GM19238 (cell line): ENCODE measurements around the gene POC1B.

Source experiments
- DNase-seq: peaks from one replicate; pipeline ENCODE4 v3.0.0; 2011; ENCODE audit warnings: low spot score; ENCODE audit not compliant: insufficient read length

POC1B gene

DNA sequence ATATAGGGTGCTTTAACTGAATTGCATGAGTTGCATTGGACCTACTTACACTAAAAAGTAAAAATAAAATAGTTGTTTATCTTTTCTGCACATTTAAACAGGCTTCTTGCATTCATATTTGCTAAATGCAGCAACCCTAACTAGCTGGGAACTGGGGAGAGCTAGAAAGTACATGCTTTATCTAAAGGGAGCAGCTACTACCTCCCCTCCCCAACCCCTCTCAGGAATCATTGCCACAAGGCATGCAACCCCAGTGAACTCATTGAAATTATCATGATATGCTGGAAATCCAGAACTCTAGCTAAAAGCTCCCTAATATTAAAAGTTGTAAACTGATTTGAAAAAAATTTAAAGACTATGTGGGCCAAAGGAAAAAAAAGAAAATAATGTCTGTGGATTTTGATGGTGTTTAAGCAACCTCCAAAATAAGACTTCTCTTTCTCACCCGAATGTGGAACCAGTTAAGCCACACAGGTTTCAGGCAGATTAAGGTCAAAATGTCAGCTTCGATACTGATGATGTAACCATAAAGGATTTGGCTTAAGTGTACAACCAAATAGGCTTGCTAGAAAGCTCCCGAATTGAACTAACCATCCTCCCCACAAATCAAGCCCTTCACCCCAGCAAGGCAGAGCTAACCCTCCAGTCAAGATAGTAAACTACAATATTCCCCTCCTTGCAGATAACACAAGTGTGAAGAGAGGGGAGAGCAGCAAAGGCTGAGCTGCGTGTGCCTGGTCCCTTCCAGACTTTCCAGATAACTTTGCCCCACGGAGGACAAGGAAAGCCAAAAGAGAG lies 13.8 kb upstream of the POC1B start:
- no peak for DNase-seq

DNA sequence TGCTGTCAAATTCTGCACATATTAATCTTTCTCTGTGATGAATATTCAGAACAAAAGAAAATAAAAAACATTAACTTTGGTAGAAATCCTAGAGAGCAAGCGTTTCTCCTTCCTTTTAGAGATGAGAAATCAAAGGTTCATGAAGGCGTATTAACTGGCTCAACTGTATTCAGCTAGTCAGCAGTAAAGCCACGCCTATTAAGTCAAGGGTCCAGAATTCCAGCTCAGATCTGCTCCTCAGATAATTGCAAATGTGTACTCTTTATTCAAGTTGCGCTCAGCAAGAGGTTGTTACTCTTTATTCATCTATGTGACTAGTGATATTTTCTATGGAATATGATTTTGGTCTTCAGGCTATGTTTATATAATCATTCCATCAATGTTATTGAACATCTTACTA lies 13.1 kb upstream of the POC1B start:
- DNase-seq = no peak

DNA sequence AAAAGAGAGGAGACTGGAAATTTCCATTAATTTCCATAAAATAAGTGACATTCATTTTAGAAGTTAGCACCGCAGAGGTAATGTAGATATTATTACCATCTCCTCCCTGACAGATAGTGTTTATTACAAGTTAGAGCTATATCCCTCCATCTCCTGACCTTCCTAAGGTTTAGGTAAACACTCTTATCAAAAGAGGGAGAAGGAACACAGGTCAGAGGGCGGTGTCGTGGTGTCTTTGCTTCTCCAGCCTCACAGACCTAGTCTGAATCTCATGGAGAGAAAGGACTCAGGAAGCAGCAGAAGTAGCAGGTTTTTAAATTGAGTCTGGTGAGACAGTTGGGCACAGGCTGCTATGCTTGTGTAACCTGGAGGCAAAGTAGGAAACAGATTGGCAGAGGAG lies 11.5 kb upstream of the POC1B start:
- no peak for DNase-seq

- DNase-seq = peak; percentile 18
Measured at GRCh38 chr12:89529738-89530137, 3.9 kb upstream of the POC1B start.

GRCh38 chr12:89528434-89528833 lies 2.6 kb upstream of the POC1B start:
- no peak for DNase-seq

DNA sequence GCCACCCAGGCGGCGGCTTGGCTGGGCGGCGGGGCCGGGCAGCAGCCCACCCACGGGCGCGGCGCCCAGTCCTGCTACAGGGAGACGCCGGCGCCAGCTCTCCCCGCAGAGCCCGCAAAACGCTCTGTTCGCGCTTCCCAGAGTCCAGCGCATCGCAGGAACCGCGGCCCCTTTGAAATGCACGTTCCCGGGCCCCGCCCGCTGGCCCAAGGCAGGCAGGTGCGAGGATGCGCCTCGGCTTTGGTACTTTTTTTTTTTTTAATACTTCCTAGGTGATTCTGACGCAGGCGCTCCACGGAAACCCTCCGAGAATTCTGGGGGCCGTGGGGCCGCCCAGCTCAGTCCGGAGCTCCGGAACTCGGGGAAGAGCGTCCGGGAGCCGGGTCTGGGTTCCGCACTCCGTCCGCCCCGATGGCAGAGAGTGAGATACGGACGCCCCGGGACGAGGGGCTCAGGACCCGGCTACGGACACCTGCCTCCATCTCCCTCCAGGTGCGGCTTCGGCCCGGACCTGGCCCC lies 483 bp downstream of the POC1B start:
- peak; percentile 19 for DNase-seq

GRCh38 chr12:89524541-89525304 lies 1.1 kb downstream of the POC1B start, which contains the start of gene GALNT4:
Gene GALNT4 (minus strand): TSS chr12:89524796. CDS start chr12:89524549, 247 bp downstream.
- DNase-seq = peak; percentile 85

- DNase-seq = no peak
Measured at GRCh38 chr12:89523843-89524540, 1.9 kb downstream of the POC1B start.

- no peak for DNase-seq
Measured at GRCh38 chr12:89523393-89523792, 2.5 kb downstream of the POC1B start.

DNA sequence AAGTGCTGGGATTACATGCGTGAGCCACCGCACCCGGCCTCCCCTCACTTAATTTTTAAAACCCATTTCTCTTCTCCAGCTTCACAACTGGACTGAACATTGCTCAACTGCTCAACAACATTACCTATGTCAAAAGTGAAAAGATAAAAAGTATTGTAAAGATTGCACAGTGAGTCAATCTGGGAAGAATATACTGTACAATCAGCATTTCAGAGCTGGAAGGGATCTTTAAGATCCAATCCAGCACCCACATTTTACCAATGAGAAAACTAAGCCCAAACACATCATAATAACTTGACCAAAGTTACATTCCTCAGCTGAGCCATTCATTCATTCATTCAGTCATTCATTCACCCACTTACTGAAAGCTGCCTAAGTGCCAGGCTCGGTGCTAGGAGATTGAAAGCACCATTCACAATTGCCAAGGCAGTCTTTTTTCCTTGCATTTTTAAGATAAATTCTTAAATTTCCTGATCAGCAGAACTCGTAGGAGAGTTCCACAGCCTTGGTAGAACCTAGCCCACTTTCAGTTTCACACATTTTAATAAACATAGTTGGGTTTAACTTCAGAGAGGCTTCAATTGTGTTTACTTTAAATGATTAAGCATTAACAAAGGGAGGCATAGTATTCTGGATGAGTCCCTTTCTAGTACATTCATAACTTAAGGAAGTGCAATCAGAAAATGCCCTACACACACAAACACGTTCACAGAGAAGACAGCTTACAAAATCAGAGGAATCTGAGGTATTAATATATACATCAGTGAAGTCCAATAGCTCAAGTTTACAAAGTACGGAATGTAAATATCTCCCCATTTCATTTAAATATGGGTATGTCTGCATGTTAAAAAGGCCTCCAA lies 4.3 kb downstream of the POC1B start:
- DNase-seq = no peak

- DNase-seq = no peak
Measured at GRCh38 chr12:89517720-89518119, 8.1 kb downstream of the POC1B start.

GRCh38 chr12:89516633-89517032 lies 9.2 kb downstream of the POC1B start:
- DNase-seq = no peak

DNA sequence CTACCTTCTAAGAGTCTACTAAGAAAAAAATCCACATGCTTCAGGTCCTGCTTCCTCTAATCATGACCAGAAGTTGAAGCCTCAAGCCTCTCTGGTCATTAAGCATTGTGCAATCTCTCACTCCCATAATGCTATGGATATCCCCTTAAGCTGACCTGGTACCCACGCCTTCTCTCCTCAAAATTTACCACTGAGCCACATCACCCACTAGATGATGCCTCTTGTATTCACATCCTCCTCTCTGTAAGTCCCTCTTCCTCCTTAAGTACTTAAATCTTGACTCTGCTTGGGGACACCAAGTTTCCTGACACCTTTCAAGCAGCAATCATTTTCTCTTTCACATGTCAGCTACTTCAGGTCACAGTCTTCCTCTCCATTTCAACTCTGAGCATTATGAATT lies 11.1 kb downstream of the POC1B start:
- DNase-seq = no peak

DNA sequence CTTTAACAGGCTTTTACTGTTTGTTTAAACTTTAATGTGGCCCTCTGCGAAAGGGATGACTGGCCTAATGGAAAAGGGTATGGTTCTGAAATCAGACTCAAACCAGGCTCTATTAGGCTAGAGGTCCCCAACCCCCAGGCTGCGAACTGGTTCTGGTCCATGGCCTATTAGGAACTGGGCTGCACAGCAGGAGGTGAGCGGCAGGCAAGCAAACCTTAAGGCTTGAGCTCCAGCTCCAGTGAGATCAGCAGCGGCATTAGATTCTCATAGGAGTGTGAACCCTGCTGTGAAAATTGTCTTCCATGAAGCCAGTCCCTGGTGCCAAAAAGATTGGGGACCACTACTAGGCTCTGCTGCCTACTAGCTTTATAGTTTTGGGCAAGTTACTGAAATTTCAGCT lies 12.3 kb downstream of the POC1B start:
- no peak for DNase-seq

DNA sequence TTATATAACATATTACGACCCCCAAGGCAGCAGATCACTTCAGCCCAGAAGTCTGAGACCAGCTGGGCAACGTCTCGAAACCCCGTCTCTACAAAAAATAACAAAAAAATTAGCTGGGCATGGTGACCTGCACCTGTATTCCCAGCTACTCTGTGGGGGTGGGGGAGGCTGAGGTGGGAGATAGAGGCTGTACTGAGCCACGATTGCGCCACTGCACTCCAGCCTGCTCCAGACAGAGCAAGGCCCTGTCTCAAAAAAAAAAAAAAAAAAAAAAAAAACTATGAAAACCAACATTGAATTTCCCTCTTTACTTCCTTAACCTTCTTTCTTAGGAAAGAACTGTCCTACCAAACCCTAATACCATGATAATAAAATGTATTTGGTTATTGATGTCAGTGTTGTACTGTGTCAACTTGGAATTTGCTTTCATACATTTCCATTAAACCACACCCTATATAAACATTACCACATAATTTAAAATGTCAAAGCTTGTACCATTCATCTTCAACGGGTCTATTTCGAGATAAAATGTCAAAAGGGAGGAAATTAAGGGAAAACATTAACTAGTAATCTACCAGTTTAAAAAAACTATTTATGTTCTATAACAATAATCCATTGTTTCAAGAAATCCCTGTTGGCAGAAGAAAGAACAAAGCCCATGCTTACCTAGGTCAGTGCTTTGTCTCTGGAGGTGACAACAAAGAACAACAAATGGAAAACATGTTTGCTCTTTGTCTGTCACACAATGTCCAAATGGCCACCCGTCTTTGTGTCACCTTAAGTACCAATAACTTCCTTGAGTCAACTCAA lies 18.6 kb downstream of the POC1B start:
- DNase-seq = no peak

- no peak for DNase-seq
Measured at GRCh38 chr12:89506050-89506449, 19.8 kb downstream of the POC1B start.

- DNase-seq = no peak
Measured at GRCh38 chr12:89504560-89505346, 21.1 kb downstream of the POC1B start.

DNA sequence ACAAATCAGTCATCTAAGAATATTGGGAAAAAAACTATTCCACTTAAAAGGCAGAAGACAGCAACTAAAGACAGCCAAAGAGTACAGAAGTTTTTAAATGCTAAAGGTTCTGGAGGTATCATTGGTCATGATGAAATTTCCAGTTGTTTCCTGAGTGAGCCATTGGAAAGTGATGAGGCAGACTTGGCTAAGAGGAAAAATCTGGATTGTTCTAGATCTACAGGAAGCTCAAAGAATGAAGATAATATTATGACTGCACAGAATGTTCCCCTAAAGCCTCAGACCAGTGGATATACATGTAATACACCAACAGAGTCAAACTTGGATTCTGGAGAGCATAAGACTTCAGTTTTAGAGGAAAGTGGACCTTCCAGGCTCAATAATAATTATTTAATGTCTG lies 24.1 kb downstream of the POC1B start:
- no peak for DNase-seq

DNA sequence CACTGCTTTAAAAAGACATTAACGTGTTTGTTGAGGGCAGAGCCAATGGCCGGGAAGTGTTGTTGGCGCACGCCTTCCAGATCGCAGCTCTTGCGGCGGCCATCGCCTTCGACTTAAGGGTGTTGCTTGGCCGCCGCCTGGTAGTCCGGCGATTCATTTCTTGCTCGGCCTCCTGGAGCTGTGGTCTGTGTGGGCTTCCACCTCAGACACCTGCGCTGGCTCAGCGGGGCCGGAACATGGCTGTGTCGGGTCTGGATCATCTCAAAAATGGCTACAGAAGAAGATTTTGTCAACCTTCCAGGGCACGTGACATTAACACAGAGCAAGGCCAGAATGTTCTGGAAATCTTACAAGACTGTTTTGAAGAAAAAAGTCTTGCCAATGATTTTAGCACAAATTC lies 26.0 kb downstream of the POC1B start:
- DNase-seq = no peak
